AG08395 (cell line): ENCODE measurements around the gene EXOC3L1.

Experiments
- DNase-seq: peaks from one replicate; pipeline ENCODE4 v3.0.0; 2012; ENCODE audit warnings: mixed read lengths, low spot score

EXOC3L1 gene

DNA sequence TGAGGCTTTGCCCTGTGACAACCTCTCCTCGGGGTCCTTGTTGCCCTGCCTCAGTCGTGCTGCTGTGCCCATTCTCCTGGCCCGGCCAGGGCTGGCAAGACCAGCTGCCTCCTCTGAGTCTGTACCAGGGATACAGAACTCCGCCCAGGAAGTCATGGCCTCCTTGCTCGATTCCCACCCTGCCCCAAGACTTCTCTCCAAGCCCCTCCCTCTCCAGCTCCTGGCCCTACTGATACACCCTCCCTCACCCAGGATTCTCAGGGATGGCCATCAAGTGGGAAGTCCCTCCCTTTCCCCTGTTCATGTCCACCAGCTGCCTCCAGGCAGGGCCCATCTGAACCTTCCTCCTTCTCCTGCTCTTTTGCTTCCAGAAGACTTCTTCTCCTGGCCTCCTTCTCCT, 25.8 kb upstream of the EXOC3L1 start:
- no peak for DNase-seq

DNA sequence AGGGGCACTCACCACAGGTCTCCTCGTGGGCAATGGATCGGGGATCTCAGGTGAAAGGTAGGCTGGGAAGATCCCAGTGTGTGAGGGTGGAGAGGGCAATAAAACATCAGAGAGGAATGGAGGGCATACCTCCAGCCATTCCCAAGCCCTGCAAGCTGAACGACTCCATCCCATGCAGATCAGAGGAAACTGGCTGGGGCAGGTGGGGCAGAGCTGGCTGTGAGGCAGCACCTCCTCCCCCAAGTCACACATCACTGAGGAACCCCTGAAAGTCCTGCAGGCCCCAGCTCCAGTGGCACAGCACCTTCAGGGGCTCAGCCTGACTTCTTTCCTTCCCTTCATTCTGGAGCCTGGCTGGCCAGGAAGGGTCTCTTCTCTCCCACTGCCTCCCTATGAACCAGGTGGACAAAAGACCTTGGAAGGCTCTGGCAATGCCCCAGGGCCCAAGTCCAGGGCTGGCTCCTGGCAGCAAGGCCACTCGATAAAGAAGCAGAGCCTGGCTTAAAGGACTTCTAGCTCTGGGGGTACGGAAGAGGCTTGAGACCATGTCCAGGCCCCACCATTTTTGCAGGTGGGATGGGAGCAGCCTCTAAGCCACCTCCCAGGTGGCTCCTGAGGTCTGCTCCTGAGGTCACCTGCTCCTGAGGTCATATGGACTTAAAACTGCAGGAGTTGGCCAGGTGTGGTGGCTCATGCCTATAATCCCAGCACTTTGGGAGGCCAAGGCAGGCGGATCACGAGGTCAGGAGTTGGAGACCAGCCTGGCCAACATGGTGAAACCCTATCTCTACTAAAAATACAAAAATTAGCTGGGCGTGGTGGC, 23.5 kb upstream of the EXOC3L1 start:
- no peak for DNase-seq

DNA sequence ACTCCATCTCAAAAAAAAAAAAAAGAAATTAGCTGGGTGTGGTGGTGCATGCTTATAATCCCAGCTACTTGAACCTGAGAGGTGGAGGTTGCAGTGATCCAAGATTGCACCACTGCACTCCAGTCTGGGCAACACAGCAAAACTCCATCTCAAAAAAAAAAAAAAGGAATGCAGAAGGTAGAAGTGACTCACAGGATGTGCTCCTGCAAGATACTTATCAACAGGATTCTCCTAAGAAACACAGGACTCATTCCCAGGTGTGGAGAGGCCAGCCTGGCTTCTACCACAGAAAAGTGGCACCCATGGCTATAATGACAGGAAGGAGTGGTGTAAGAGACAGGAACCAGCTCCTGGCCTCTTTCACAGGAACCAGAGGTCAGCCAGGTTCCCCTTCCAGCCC, 22.8 kb upstream of the EXOC3L1 start:
- no peak for DNase-seq

DNA sequence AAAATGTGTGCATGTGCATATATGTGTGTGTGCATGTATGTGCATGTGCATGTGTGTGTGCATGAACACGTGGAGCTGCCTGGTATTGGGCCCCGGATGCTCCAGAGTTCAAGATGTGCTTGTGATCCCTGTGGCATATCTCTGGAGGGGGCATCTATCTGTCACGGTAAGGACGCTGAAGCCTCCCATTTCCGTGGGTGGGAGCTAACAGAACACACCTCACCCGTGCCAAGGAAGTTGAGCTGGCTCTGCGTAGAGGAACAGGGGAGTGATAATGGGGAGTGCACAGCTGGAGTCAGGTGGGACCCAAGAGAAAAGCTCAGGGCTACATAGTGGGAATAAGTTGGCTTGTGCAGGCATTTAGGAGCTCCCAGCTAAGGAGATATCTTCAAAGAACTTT, 21.7 kb upstream of the EXOC3L1 start:
- DNase-seq: no peak

DNA sequence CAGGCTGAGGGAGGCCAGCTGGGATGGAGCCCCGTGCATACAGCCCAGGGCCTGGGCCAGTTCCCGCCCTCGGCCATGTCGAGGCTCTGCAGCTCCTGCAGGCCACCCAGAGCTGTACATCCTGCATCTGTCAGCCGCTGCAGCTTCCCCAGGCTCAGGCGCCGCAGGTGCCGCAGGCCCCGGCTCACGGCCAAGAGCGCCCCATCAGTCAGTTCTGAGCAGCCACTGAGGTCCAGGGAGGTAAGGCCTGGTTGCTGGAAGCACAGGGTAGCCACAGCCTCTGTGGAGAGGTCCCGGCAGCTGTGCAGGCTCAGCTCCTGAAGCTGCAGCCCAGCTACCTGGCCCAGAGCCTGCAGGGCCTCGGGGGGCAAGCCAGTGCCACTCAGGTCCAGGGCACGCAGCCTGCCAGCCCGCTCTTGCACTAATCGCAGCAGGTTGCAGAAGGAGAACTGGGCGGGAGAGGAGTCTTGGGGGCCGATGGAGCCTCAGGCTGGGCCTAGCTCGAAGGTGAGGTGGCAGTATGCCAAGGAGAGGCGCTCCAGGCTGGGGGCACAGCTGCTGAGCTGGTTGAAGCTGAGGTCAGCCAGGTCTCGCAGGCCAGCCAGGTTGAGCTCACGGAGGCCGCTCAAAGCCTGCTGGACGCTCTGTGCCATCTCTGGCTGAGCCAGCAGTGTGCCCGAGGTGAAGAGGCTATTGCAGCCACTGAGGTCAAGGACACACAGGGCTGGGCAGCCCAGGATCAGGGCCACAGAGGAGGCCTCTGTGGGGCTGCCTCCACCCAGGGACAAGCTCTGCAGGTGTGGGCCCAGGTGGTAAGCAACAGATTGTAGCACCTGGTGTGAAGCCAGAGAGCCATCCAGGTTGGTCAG, 20.4 kb upstream of the EXOC3L1 start:
- DNase-seq: no peak

DNA sequence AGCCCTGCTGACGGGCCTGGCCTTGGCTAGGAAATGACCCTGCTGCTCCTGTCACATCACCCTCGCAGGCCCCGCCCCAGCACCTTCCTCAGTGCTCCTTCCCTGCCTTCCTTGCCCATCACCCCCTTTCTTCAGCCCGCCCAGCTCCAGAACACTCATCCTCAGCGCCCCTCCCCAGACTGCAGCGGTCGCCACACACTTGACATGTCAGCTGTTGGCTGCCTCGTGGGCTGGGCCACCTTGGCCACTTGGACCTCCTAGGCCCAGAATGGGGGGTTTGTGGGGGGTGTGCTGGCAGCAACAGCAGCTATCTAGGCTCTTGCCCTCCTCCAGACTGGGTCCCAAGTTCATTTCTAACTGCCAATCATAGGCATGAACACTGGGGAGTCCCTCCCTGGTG, 19.6 kb upstream of the EXOC3L1 start:
- no peak for DNase-seq

- DNase-seq: no peak
Measured at GRCh38 chr16:67208154-67208896, 18.4 kb upstream of the EXOC3L1 start.

DNA sequence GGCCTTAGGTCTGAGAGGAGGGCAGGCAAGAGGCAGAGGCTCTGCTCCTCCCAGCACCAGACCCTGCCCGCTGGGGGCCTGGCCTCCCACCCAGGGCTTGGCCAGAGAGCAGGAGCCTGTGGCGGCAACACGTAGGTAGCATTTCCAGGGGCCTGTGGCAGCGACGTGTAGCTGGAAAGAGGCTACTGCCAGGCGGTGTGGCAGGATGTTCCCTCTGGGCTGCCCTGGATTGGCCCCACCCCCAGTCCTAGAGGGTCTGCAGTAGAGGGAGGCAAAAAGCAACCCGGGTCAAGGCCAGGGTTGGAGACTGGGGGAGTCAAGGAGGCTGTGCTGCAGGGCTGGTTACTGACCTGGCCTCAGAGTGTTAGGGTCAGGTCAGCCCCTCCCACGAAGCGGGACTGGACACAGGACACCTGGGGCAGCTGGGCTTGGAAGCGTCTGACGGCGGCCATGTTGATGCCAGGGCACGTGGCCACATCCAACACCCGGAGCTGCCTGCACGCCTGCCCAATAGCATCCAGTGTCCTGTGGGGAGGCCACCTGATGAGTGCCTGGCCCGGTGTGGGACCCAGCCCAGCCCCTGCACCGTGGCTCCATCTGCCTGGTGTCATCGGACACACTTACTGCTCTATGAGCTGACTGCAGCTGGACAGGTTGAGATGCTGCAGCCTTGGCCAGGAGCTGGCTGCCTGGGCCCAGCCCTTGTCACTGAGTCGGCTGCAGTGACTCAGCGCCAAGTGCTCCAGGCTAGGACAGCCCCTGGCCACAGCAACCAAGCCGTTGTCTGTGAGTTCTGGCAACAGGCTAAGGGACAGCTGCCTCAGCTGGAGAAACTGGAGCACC, 17.5 kb upstream of the EXOC3L1 start:
- DNase-seq: peak; percentile 84

GRCh38 chr16:67206838-67207248, 16.9 kb upstream of the EXOC3L1 start:
- DNase-seq: no peak

- no peak for DNase-seq
Measured at GRCh38 chr16:67206129-67206837, 16.3 kb upstream of the EXOC3L1 start.

DNA sequence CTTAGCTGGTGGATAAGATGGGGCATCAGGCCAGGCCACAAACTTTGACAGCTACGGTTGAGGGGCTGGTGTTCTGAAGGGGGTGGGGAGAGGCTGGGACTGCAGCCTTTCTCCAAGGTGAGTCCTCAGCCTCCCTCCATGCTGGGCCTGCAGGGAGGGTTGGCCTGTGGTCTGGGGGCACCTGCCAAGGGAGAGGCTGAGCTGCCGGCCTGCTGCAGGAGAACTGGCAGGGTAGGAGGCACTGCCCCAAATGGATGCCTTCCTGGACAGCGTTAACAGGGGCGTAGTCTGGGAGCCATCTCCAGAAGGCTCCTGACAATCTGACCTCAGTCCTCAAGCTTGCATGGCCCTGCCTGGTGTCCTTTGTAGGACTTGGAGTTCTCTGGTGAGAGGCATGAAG, 14.1 kb upstream of the EXOC3L1 start:
- no peak for DNase-seq

- no peak for DNase-seq
Measured at GRCh38 chr16:67202956-67203493, 13.1 kb upstream of the EXOC3L1 start.

DNA sequence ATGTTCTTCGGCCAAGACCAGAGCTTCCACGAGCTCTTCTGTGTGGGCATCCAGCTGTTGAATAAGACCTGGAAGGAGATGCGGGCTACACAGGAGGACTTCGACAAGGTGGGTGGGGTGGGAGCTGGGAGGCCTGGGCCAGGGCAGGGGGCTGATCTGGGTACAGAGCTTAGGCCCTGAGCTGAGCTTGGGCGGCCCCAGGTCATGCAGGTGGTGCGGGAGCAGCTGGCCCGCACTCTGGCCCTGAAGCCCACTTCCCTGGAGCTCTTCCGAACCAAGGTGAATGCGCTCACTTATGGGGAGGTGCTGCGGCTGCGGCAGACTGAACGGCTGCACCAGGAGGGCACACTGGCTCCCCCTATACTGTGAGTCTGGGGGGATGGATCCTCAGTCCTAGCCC, 12.5 kb upstream of the EXOC3L1 start:
- no peak for DNase-seq

DNA sequence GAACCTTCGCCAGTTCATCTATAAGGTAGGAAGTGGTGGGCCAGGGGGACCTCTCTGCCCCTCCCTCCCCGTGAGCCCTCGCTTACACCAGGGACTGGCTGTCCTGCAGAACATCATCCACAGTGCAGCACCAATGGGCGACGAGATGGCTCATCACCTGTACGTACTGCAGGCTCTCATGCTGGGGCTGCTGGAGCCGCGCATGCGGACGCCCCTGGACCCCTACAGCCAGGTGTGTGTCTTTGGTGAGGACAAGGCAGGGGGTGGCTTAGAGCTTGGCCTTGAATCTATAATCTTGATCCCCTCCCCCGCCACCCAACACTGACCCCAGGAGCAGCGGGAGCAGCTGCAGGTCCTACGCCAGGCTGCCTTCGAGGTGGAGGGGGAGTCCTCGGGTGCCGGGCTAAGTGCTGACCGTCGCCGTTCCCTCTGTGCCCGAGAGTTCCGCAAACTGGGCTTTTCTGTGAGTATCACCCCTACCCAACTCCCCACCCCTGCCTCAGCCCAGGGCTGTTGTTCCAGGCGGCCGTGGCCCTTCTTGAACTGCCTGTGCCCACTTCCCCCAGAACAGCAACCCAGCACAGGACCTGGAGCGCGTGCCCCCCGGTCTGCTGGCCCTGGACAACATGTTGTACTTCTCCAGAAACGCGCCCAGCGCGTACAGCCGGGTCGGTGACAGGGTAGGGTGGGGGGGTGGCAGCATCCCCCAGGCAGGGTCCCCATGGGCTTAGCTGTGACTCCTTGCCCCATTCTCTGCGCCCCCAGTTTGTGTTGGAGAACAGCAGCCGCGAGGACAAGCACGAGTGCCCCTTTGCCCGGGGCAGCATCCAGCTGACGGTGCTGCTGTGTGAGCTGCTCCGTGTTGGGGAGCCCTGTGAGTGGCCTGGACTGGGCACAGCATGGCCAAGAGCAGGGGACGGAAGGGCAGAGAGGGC, 11.7 kb upstream of the EXOC3L1 start:
- no peak for DNase-seq

GRCh38 chr16:67200491-67200890, 10.6 kb upstream of the EXOC3L1 start:
- DNase-seq: no peak

GRCh38 chr16:67199808-67200198, 9.9 kb upstream of the EXOC3L1 start:
- DNase-seq: no peak

GRCh38 chr16:67199011-67199807, 9.3 kb upstream of the EXOC3L1 start, which contains the start of gene ELMO3:
ELMO3 (plus strand) TSS chr16:67199131; CDS start chr16:67199327, 196 bp downstream.
- no peak for DNase-seq

GRCh38 chr16:67198238-67198734, 8.3 kb upstream of the EXOC3L1 start:
- DNase-seq: peak; percentile 73
